ENCODE data around the gene MAST2. TPM values are rescaled to one million over a fixed set of nuclear protein-coding genes. Genes with fewer than 3 reads are reported as not detected.

The MAST2 gene
- total RNA-seq, 1 donor from 2014 or later, result 33.4 TPM

GRCh38 chr1:45892068-45892785 is 88.8 kb downstream of the MAST2 start:
- H3K4me1 Mint-ChIP-seq (ENCODE audit: low read depth), result peaks cover 6% of the 10 kb centered on the region
- no peak overlapping the region for H3K27ac Mint-ChIP-seq
- H3K36me3 Mint-ChIP-seq (ENCODE audit: low read depth), result peaks cover 8% of the 10 kb centered on the region
- H3K4me3 Mint-ChIP-seq (ENCODE audit: low read depth), result no peak overlapping the region
- intact Hi-C loops (cut with micrococcal nuclease), result no loop called here
- DNase-seq (ENCODE audit: low spot score), result no peak
- no peaks in the 10 kb centered on the region for H3K27me3 Mint-ChIP-seq (ENCODE audit: low read depth)
- H3K9me3 Mint-ChIP-seq, result peaks cover 4% of the 10 kb centered on the region

GRCh38 chr1:45894331-45894730 is 90.9 kb downstream of the MAST2 start:
- no peak for DNase-seq (ENCODE audit: low spot score)
- Mint-ChIP-seq H3K27me3 (ENCODE audit: low read depth) (no peaks in the 10 kb centered on the region), H3K4me1 (ENCODE audit: low read depth) (no peaks in the 10 kb centered on the region), H3K4me3 (ENCODE audit: low read depth) (no peak overlapping the region), H3K27ac (no peak overlapping the region), H3K36me3 (ENCODE audit: low read depth) (peaks cover 8% of the 10 kb centered on the region), H3K9me3 (peaks cover 4% of the 10 kb centered on the region)
- intact Hi-C loops (cut with micrococcal nuclease), result no loop called here

- H3K36me3 Mint-ChIP-seq (ENCODE audit: low read depth), result peaks cover 6% of the 10 kb centered on the region
- no peaks in the 10 kb centered on the region for H3K27me3 Mint-ChIP-seq (ENCODE audit: low read depth)
- no peaks in the 10 kb centered on the region for H3K4me1 Mint-ChIP-seq (ENCODE audit: low read depth)
- H3K27ac Mint-ChIP-seq, result no peak overlapping the region
- intact Hi-C loops (cut with micrococcal nuclease), result no loop called here
- H3K4me3 Mint-ChIP-seq (ENCODE audit: low read depth), result no peak overlapping the region
- no peak for DNase-seq (ENCODE audit: low spot score)
- H3K9me3 Mint-ChIP-seq, result peaks cover 2% of the 10 kb centered on the region
Measured at GRCh38 chr1:45894921-45895320, 91.5 kb downstream of the MAST2 start.

GRCh38 chr1:45895406-45895805 is 92.0 kb downstream of the MAST2 start:
- no peak overlapping the region for H3K4me3 Mint-ChIP-seq (ENCODE audit: low read depth)
- H3K4me1 Mint-ChIP-seq (ENCODE audit: low read depth), result no peaks in the 10 kb centered on the region
- DNase-seq (ENCODE audit: low spot score), result no peak
- no peaks in the 10 kb centered on the region for H3K27me3 Mint-ChIP-seq (ENCODE audit: low read depth)
- H3K36me3 Mint-ChIP-seq (ENCODE audit: low read depth), result peaks cover 1% of the 10 kb centered on the region
- no peaks in the 10 kb centered on the region for H3K9me3 Mint-ChIP-seq
- intact Hi-C loops (cut with micrococcal nuclease), result no loop called here
- H3K27ac Mint-ChIP-seq, result no peak overlapping the region

GRCh38 chr1:45906883-45907282 is 103.5 kb downstream of the MAST2 start:
- Mint-ChIP-seq H3K9me3 (peaks cover 2% of the 10 kb centered on the region), H3K4me1 (ENCODE audit: low read depth) (no peaks in the 10 kb centered on the region), H3K4me3 (ENCODE audit: low read depth) (no peak overlapping the region), H3K27me3 (ENCODE audit: low read depth) (no peaks in the 10 kb centered on the region), H3K27ac (no peak overlapping the region), H3K36me3 (ENCODE audit: low read depth) (no peaks in the 10 kb centered on the region)
- DNase-seq (ENCODE audit: low spot score), result no peak
- intact Hi-C loops (cut with micrococcal nuclease), result no loop called here

DNA sequence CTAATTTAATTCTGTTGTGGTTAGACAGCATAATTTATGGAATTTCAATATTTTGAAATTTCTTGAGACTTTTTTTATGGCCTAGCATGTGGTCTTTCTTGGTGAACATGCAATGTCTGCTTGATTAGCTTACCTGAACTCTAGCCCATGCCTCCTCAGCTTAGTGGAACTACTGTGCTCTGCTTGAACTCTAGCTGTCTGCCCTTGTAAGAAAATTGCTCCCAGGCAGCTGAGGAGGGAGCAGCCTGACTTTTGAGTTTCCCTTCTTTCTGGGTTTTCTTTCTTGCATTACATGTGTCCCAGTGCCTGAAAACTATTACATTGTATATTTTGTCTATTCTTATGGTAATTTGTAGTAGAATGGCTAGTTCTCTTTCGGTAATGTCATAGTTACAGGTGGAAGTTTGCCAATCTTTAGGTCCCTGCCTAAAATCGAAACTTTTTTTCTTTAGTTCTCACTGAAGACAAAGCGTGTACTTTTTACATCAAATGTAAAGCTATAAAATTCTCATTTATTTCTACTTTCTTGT is 105.3 kb downstream of the MAST2 start:
- H3K9me3 Mint-ChIP-seq, result no peaks in the 10 kb centered on the region
- no peaks in the 10 kb centered on the region for H3K27me3 Mint-ChIP-seq (ENCODE audit: low read depth)
- H3K27ac Mint-ChIP-seq, result no peak overlapping the region
- H3K4me3 Mint-ChIP-seq (ENCODE audit: low read depth), result no peak overlapping the region
- DNase-seq (ENCODE audit: low spot score), result no peak
- peaks cover 6% of the 10 kb centered on the region for H3K4me1 Mint-ChIP-seq (ENCODE audit: low read depth)
- intact Hi-C loops (cut with micrococcal nuclease), result no loop called here
- H3K36me3 Mint-ChIP-seq (ENCODE audit: low read depth), result no peaks in the 10 kb centered on the region

- no peaks in the 10 kb centered on the region for H3K36me3 Mint-ChIP-seq (ENCODE audit: low read depth)
- no peaks in the 10 kb centered on the region for H3K9me3 Mint-ChIP-seq
- no peak overlapping the region for H3K4me3 Mint-ChIP-seq (ENCODE audit: low read depth)
- H3K27ac Mint-ChIP-seq, result no peak overlapping the region
- peaks cover 6% of the 10 kb centered on the region for H3K4me1 Mint-ChIP-seq (ENCODE audit: low read depth)
- intact Hi-C loops (cut with micrococcal nuclease), result no loop called here
- no peak for DNase-seq (ENCODE audit: low spot score)
- no peaks in the 10 kb centered on the region for H3K27me3 Mint-ChIP-seq (ENCODE audit: low read depth)
Measured at GRCh38 chr1:45911634-45912033, 108.2 kb downstream of the MAST2 start.

DNA sequence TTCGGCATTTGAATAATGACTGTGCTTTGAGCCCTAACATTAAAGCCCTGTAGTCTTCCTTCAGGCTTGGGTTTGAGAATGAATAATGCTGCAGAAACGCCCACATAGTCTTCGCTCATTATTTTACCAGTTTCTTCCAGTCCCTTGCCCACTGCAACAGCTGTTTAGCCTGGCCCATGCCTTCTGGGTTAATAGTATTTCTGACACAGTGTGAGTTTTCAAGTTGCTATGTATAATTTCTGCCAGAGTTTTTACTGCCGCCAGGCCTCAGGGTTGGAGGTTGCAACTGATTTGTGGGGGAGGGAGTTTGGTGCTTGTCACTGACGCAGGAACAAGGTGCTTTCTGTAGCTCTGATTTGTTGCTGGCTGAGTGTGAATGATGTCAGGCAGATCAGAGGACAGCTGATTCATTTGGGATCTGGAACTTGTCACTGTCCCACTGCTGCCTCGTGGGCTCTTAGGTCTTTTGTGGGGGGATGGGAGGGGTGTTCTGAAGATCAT is 109.8 kb downstream of the MAST2 start:
- DNase-seq (ENCODE audit: low spot score), result no peak
- Mint-ChIP-seq H3K27ac (no peak overlapping the region), H3K9me3 (no peaks in the 10 kb centered on the region), H3K27me3 (ENCODE audit: low read depth) (no peaks in the 10 kb centered on the region), H3K36me3 (ENCODE audit: low read depth) (no peaks in the 10 kb centered on the region), H3K4me3 (ENCODE audit: low read depth) (no peak overlapping the region), H3K4me1 (ENCODE audit: low read depth) (peaks cover 6% of the 10 kb centered on the region)
- intact Hi-C loops (cut with micrococcal nuclease), result no loop called here

DNA sequence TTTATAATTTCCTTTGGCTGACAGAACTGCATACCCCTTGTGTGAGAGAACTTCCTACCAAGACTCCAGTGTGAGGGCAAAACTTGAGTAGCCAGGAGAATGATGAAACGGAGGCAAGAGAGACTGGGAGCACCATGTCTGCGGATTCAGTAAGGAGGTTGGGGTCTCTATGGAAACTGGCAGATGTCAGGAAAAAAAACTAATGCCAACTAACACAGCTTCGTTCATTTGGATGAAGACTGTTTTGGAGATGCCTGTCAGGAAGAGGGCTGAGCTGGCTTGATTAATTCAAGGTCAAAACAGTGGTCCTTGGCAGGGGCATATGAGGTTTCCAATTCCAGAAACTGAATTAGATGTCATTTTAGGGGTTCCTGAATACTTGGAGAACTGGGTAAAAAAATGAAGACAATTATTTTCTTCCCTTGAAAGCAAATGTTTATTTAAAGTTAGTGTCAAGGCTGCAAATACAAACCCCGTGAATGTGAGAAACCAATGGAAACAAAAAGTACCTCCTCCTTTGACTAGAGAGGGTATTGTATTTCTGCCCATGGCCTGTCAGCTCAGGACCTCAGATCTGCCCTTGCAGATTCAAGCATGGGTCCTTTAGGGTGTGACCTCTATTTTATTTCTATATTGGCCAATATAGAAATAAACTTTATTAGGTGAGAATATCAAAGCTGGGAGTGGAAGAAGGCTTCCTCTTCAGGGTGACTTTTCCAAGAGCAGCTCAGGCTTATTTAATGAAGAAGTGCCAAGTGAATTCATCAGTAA is 110.5 kb downstream of the MAST2 start:
- intact Hi-C loops (cut with micrococcal nuclease), result no loop called here
- Mint-ChIP-seq H3K9me3 (no peaks in the 10 kb centered on the region), H3K27me3 (ENCODE audit: low read depth) (no peaks in the 10 kb centered on the region), H3K4me3 (ENCODE audit: low read depth) (no peak overlapping the region), H3K36me3 (ENCODE audit: low read depth) (no peaks in the 10 kb centered on the region), H3K27ac (no peak overlapping the region), H3K4me1 (ENCODE audit: low read depth) (peaks cover 6% of the 10 kb centered on the region)
- DNase-seq (ENCODE audit: low spot score), result no peak

DNA sequence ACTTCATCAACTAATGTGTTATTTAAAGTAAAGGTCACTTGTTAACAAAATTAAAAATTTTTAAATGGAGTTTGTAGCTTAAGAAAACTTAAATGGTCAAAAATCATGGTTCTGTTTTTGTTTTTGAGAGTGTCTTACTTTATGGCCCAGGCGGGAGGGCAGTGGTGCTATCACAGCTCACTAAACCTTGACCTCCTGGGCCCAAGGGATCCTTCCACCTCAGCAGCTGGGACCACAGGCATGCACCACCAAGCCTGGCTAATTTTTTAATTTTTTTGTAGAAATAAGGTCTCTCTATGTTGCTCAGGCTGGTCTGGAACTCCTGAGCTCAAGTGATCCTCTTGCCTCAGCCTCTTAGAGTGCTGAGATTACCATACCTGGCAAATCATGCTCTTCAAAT is 111.4 kb downstream of the MAST2 start:
- no peak for DNase-seq (ENCODE audit: low spot score)
- no peak overlapping the region for H3K4me3 Mint-ChIP-seq (ENCODE audit: low read depth)
- H3K4me1 Mint-ChIP-seq (ENCODE audit: low read depth), result peaks cover 6% of the 10 kb centered on the region
- intact Hi-C loops (cut with micrococcal nuclease), result no loop called here
- no peaks in the 10 kb centered on the region for H3K36me3 Mint-ChIP-seq (ENCODE audit: low read depth)
- no peaks in the 10 kb centered on the region for H3K27me3 Mint-ChIP-seq (ENCODE audit: low read depth)
- H3K9me3 Mint-ChIP-seq, result no peaks in the 10 kb centered on the region
- no peak overlapping the region for H3K27ac Mint-ChIP-seq

GRCh38 chr1:45922374-45922773 is 119.0 kb downstream of the MAST2 start:
- DNase-seq (ENCODE audit: low spot score), result no peak
- intact Hi-C loops (cut with micrococcal nuclease), result no loop called here
- H3K36me3 Mint-ChIP-seq (ENCODE audit: low read depth), result no peaks in the 10 kb centered on the region

DNA sequence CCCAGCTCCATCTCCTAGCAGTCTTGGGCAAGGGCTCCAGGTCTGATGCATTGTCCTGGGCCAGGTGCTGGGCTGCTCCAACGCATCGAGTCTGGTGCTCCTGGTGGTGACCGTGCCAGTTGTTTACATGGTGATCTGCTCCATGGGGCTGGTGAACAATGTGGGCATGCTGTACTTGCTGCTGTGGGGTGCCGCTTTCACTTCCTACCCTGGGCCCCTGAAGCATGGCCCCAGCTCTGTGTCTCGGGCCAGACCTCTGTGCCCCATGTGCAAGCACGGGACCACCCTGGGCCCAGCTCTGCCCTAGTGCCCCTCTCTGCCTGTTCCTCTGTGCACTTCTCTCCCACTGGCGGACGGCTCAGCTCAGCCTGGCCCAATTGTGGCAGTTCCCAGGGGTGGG is 119.4 kb downstream of the MAST2 start:
- no peak overlapping the region for H3K27ac Mint-ChIP-seq
- H3K9me3 Mint-ChIP-seq, result no peaks in the 10 kb centered on the region
- H3K27me3 Mint-ChIP-seq (ENCODE audit: low read depth), result no peaks in the 10 kb centered on the region
- DNase-seq (ENCODE audit: low spot score), result no peak
- no peaks in the 10 kb centered on the region for H3K36me3 Mint-ChIP-seq (ENCODE audit: low read depth)
- no peak overlapping the region for H3K4me3 Mint-ChIP-seq (ENCODE audit: low read depth)
- H3K4me1 Mint-ChIP-seq (ENCODE audit: low read depth), result no peaks in the 10 kb centered on the region
- intact Hi-C loops (cut with micrococcal nuclease), result no loop called here

More at GRCh38 chr1:45922374-45922773, 119.0 kb downstream of the MAST2 start:
- no peak overlapping the region for H3K4me3 Mint-ChIP-seq (ENCODE audit: low read depth)
- no peaks in the 10 kb centered on the region for H3K9me3 Mint-ChIP-seq
- H3K4me1 Mint-ChIP-seq (ENCODE audit: low read depth), result no peaks in the 10 kb centered on the region
- no peak overlapping the region for H3K27ac Mint-ChIP-seq
- H3K27me3 Mint-ChIP-seq (ENCODE audit: low read depth), result no peaks in the 10 kb centered on the region

DNA sequence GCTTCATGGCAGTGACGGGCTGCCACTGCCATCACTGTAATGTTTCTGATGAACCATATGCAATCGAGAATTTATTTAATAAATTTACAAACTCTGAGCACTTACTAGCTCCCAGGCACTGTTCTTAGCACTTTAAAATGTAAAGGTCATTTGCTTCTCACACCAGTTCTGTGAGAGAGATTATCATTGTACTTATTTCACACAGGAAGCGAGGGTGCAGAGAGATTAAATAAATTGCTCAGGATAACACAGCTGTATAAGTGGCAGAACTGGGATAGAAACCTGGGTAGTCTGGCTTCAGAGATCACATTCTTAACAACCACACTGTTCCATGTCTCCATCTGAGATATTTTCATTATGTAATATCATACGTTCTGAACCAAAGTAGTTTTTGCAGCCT is 119.9 kb downstream of the MAST2 start:
- H3K36me3 Mint-ChIP-seq (ENCODE audit: low read depth), result no peaks in the 10 kb centered on the region
- H3K9me3 Mint-ChIP-seq, result no peaks in the 10 kb centered on the region
- no peak overlapping the region for H3K27ac Mint-ChIP-seq
- H3K4me1 Mint-ChIP-seq (ENCODE audit: low read depth), result no peaks in the 10 kb centered on the region
- no peaks in the 10 kb centered on the region for H3K27me3 Mint-ChIP-seq (ENCODE audit: low read depth)
- no peak for DNase-seq (ENCODE audit: low spot score)
- intact Hi-C loops (cut with micrococcal nuclease), result no loop called here
- no peak overlapping the region for H3K4me3 Mint-ChIP-seq (ENCODE audit: low read depth)

Data from activated T-helper 2 cell treated with anti-CD3 and anti-CD28 coated beads, Interferon-gamma antibody, Interleukin-2, Interleukin-4, amounts not matched to agents 10 μg/mL and 5 μg/mL and 100 μg/mL, durations not matched to agents 14 hours and 24 hours and 36 hours (primary cell).